Stomach (tissue), 9 donors: ENCODE results near the gene RRAGD. TPM values are rescaled to one million over a fixed set of nuclear protein-coding genes. Genes with fewer than 3 reads are reported as not detected.

Source experiments
- DNase-seq, 2 donors: peaks; one replicate each; pipeline versions ENCODE4 v3.0.0 to v3.0.0-alpha.2; 2013 to 2019
- H3K27ac ChIP-seq, 5 donors: fragments of 200-600 bp in 4 of 5; sonication (generic) in 4 of 5; one replicate each; pipeline ENCODE4 v1.5.1; 2013 to 2019; ENCODE audit warnings: mild to moderate bottlenecking in 1 of 5, moderate library complexity in 1 of 5
- H3K27me3 ChIP-seq, 3 donors: fragments of 200-600 bp; sonication (generic); one replicate each; pipeline ENCODE4 v1.5.1; 2017 to 2019; ENCODE audit warnings: mixed run types in 1 of 3
- H3K36me3 ChIP-seq, 4 donors: fragments of 200-600 bp; sonication (generic); 1 replicate in 3 of 4; 2 replicates in 1 of 4; pipeline ENCODE4 v1.5.1; 2016 to 2019
- H3K4me1 ChIP-seq, 4 donors: fragments of 200-600 bp; sonication (generic); one replicate each; pipeline ENCODE4 v1.5.1; 2016 to 2019
- H3K4me3 ChIP-seq, 4 donors: fragments of 200-600 bp; sonication (generic) in 3 of 4; one replicate each; pipeline ENCODE4 v1.5.1; 2016 to 2019; ENCODE audit warnings: mild to moderate bottlenecking in 1 of 4
- H3K9me3 ChIP-seq, 4 donors: fragments of 200-600 bp; sonication (generic); one replicate each; pipeline ENCODE4 v1.5.1; 2016 to 2019
- EP300 ChIP-seq: sonication (generic); formaldehyde crosslinking; IDR thresholded peaks from one replicate; pipeline ENCODE4 v1.6.1; 2017; ENCODE audit warnings: antibody characterized with exemption
- POLR2A ChIP-seq, 4 donors: fragments of 450-650 bp; IDR thresholded peaks; one replicate each; pipeline ENCODE4 v1.6.1; 2016; ENCODE audit warnings: antibody characterized with exemption in 4 of 4, control low read depth in 2 of 4, mild to moderate bottlenecking in 1 of 4, moderate library complexity in 1 of 4
- POLR2AphosphoS5 ChIP-seq, 3 donors: sonication (generic); formaldehyde crosslinking; IDR thresholded peaks; one replicate each; pipeline ENCODE4 v1.6.1; 2016; ENCODE audit warnings: antibody characterized with exemption in 3 of 3
- WGBS, 5 donors: extraction: QIAGEN DNeasy Blood & Tissue Kit in 3 of 5; methylation state at CpG; one replicate each; pipeline versions ENCODE4 v1.1.5 to v1.1.7; 2013 to 2018; 5-methylcytosine and 5-hydroxymethylcytosine counted together
- intact Hi-C: fragments of 100-400 bp; cut with DNase I; formaldehyde crosslinking; loops from one replicate; pipeline ENCODE4 v1.15.1; 2023; ENCODE audit warnings: low total_unique reads
- polyA plus RNA-seq, 3 donors: library from polyadenylated mRNA; stranded (reverse); fragments of 200-250 nt; gene quantifications; one replicate each; pipeline ENCODE4 v1.2.3, GENCODE V29; 2013
- total RNA-seq, 5 donors: library from RNA; depleted of rRNA; stranded (reverse); fragments of >200 nt; gene quantifications; one replicate each; pipeline versions ENCODE4 v1.1.0 to v1.2.3, GENCODE V29; 2014 to 2016
- TF ChIP-seq, protein P1 (sequence below), 7 experiments: fragments of 450-650 bp in 4 of 7; fragments of 200-600 bp in 3 of 7; sonication (generic) in 3 of 7; IDR thresholded peaks; one replicate each; pipeline ENCODE4 v1.5.1; 2016 to 2019; ENCODE audit warnings: antibody characterized with exemption in 7 of 7, control low read depth in 2 of 7, mild to moderate bottlenecking in 1 of 7
- donor health status: healthy with polysubstance abuse.
- donor health status: Bipolar disorder and iron deficiency.
- donor health status: healthy.

RRAGD gene
- total and polyA plus RNA-seq, 8 donors = 1.7 to 45.1 (median 4.4) TPM

DNA sequence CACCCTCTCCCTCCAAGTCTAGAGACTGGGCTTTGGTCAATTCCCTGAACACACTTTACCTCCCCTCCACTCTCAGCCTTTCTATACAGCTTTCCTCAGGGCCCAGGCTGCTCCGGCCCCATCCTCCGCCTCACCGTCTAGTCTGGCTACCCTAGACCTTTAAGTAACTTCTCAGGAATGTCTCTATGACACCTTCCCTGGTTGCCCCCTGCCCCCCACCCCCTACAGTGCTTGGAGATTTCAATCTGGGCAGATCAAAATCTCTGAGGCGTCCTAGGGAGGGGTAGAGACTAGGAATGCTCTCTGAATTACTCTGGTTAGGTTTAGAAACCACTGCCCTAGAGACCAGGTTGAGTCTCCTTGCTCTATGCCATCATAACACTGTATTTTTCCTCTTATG lies 65.6 kb downstream of the RRAGD start:
- peaks cover 19 to 73% (median 55%) of the 10 kb centered on the region in 4 donors for H3K4me1 ChIP-seq
- no peaks in the 10 kb centered on the region for H3K9me3 ChIP-seq
- intact Hi-C loops = no loop called here
- TF ChIP-seq POLR2AphosphoS5 (IDR thresholded peaks at IDR 0.05) = no peak
- TF ChIP-seq, protein P1, sequence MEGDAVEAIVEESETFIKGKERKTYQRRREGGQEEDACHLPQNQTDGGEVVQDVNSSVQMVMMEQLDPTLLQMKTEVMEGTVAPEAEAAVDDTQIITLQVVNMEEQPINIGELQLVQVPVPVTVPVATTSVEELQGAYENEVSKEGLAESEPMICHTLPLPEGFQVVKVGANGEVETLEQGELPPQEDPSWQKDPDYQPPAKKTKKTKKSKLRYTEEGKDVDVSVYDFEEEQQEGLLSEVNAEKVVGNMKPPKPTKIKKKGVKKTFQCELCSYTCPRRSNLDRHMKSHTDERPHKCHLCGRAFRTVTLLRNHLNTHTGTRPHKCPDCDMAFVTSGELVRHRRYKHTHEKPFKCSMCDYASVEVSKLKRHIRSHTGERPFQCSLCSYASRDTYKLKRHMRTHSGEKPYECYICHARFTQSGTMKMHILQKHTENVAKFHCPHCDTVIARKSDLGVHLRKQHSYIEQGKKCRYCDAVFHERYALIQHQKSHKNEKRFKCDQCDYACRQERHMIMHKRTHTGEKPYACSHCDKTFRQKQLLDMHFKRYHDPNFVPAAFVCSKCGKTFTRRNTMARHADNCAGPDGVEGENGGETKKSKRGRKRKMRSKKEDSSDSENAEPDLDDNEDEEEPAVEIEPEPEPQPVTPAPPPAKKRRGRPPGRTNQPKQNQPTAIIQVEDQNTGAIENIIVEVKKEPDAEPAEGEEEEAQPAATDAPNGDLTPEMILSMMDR (IDR thresholded peaks at IDR 0.05) = no peak
- no peak for TF ChIP-seq POLR2A (IDR thresholded peaks at IDR 0.05)
- no peak for TF ChIP-seq EP300
- peaks cover 9 to 12% (median 10%) of the 10 kb centered on the region in 4 donors for H3K36me3 ChIP-seq
- DNase-seq = no peak
- H3K27ac ChIP-seq = no peak overlapping the region
- no peak overlapping the region for H3K4me3 ChIP-seq
- whole genome bisulfite sequencing, 5 donors = 84 to 96% (median 90%) methylated on average over 4 of the region's 4 CpGs
- no peaks in the 10 kb centered on the region for H3K27me3 ChIP-seq

DNA sequence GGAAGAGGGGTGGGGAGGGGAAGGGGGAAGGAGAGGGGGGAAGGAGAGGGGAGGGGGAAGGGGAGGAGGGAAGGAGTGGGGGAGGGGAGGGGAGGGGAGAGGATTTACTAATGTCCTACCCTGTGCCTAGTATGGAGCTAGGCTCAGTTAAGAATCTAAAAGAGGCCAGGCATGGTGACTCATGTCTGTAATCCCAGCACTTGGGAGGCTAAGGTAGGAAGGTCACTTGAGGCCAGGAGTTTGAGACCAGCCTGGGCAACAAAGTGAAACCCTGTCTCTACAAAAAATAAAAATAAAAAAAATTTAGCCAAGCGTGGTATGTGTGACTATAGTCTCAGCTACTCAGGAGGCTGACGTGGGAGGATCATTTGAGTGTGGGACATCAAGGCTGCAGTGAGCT lies 72.5 kb downstream of the RRAGD start:
- H3K4me3 ChIP-seq = no peak overlapping the region
- intact Hi-C loops = no loop called here
- H3K36me3 ChIP-seq = peaks cover 46 to 78% (median 72%) of the 10 kb centered on the region in 4 donors
- no peaks in the 10 kb centered on the region for H3K27me3 ChIP-seq
- H3K4me1 ChIP-seq = peaks cover 0 to 9% (median 5%) of the 10 kb centered on the region in 4 donors
- TF ChIP-seq EP300 (no peak), POLR2A (IDR thresholded peaks at IDR 0.05) (no peak), POLR2AphosphoS5 (IDR thresholded peaks at IDR 0.05) (no peak)
- TF ChIP-seq, protein P1 (IDR thresholded peaks at IDR 0.05) = no peak
- no peaks in the 10 kb centered on the region for H3K9me3 ChIP-seq
- H3K27ac ChIP-seq = no peak overlapping the region
- no peak for DNase-seq
- WGBS, 5 donors = 90 to 98% (median 94%) methylated on average over 2 of the region's 2 CpGs

DNA sequence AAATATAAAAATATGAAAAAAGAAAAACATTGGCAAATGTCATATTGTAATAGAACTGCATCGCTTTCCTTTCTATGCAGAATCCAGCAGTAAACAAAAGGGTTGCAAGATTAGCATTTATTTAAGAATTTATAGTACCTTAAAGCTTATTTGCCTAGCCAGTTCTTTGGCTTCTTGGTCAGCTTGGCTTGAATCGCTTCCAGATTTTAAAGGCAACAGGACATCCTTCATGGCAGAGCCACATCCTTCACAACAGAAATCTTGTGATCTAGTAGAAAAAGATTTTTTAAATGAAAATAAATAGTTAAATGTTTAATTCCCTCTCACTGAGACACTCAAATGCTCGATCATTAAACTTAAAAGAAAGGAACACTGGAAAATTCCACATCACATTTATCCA lies 76.9 kb downstream of the RRAGD start:
- TF ChIP-seq POLR2A (IDR thresholded peaks at IDR 0.05) (no peak), POLR2AphosphoS5 (IDR thresholded peaks at IDR 0.05) (no peak), EP300 (no peak)
- TF ChIP-seq, protein P1 (IDR thresholded peaks at IDR 0.05) = no peak
- Histone ChIP-seq H3K36me3 (peaks cover 36 to 93% (median 89%) of the 10 kb centered on the region in 4 donors), H3K27me3 (no peaks in the 10 kb centered on the region), H3K4me1 (peaks cover 0 to 6% (median under 1%) of the 10 kb centered on the region in 4 donors), H3K9me3 (no peaks in the 10 kb centered on the region), H3K4me3 (no peak overlapping the region), H3K27ac (no peak overlapping the region)
- no peak for DNase-seq
- WGBS, 5 donors = 73 to 89% (median 84%) methylated on average over 3 of the region's 3 CpGs
- intact Hi-C loops = no loop called here

DNA sequence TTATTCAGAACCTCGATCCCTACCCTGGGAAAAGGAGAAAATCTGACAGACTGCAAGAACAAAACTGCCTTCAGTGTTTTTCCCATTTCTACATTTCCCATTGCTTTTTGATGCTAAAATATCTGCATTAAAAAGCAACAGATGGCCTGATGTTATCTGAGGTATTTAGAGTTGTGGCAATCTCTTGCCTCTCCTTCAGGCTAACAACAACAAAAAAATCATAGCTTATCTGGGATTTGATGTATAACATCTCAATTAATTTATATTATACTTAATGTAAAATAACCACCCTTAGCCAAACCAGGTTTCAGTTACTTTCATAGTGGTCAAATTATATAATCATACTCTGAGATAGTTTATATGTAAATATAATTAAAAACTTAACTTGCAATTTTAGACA lies 81.2 kb downstream of the RRAGD start:
- no peak overlapping the region for H3K27ac ChIP-seq
- 95 to 100% (median 97%) methylated on average over 1 of the region's 1 CpG for WGBS, 5 donors
- intact Hi-C loops = no loop called here

More for the DNA sequence above, 81.2 kb downstream of the RRAGD start:
- no peaks in the 10 kb centered on the region for H3K9me3 ChIP-seq
- H3K36me3 ChIP-seq = peaks cover 16 to 93% (median 92%) of the 10 kb centered on the region in 4 donors
- H3K27me3 ChIP-seq = no peaks in the 10 kb centered on the region
- no peak for DNase-seq
- TF ChIP-seq, protein P1 (IDR thresholded peaks at IDR 0.05) = no peak
- TF ChIP-seq POLR2AphosphoS5 (IDR thresholded peaks at IDR 0.05) = no peak
- no peak for TF ChIP-seq EP300
- TF ChIP-seq POLR2A (IDR thresholded peaks at IDR 0.05) = no peak
- peaks cover 0 to 8% (median 0%) of the 10 kb centered on the region in 4 donors for H3K4me1 ChIP-seq
- H3K4me3 ChIP-seq = no peak overlapping the region
